NCI-H146 treated with DMSO at 0.1 percent for 48 hours (cell line): ENCODE measurements around the gene OR5H14.
"Not testable (repeated sequence)": the region's sequence is repeated elsewhere in the genome, so short reads cannot be mapped to it uniquely, and the experiment has no call there.

Source experiments
- DNase-seq: peaks from one replicate; lab custom pipeline; 2025; ENCODE audit not compliant: unreplicated experiment; lab: John Stamatoyannopoulos, UW

OR5H14 gene

DNA sequence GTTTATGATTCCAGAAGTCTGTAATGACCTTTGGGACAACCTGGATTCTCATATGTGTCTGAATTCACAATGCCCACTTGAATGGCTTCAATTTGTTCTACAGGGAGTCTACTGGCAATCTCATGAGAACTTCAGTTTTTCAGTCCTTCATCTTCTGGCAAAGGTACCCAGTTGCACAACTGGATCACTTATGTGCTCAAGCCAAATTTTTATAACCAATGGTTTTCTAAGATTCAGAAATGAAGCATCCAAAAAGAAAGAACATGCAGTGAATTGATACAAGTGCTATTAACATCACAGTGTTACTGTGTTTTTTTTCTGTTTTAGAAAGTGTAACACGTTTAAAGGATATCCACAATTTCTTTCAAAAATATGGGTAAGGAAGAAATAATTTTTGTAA lies at the start of gene OR5H14:
Gene OR5H14 (plus strand): TSS at position 301 of the 400 bp plus-strand sequence. CDS start 1,907 bp downstream, outside the sequence.
- no peak for DNase-seq

DNA sequence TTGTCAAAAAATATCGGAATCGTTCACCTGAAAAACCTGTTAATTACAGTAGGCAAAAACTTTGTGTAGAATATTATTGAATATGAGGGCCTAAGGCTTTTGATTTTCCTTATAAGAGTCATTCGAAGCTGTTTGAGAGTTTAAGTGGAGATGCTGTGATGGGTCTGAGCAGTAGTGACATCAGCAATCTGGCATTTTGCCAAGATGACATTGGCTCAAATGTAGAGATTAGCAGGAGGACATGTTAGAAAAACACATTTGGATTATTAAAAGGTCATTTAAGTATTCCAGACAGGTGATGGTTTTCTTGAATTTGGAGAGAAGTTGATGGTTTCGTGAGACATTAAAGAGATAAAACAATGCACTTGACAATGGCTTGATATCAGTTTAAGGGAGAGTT lies 47.4 kb upstream of the OR5H14 start:
- no peak for DNase-seq

DNA sequence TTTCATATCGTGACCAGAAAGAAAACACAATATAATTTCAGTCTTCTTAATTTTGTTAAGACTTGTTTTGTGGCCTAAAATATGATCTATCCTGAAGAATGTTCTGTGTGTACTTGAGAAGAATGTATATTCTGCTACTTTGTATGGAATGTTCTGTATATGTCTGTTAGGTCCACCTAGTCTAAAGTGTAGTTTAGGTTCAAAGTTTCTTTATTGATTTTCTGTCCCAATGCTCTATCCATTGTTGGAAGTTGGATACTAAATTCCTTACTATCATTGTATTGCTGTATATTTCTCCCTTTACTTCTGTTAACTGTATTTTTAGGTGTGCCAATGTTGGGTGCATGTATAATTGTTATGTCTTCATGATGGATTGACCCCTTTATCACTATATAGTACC lies 39.1 kb upstream of the OR5H14 start:
- DNase-seq, result no peak

DNA sequence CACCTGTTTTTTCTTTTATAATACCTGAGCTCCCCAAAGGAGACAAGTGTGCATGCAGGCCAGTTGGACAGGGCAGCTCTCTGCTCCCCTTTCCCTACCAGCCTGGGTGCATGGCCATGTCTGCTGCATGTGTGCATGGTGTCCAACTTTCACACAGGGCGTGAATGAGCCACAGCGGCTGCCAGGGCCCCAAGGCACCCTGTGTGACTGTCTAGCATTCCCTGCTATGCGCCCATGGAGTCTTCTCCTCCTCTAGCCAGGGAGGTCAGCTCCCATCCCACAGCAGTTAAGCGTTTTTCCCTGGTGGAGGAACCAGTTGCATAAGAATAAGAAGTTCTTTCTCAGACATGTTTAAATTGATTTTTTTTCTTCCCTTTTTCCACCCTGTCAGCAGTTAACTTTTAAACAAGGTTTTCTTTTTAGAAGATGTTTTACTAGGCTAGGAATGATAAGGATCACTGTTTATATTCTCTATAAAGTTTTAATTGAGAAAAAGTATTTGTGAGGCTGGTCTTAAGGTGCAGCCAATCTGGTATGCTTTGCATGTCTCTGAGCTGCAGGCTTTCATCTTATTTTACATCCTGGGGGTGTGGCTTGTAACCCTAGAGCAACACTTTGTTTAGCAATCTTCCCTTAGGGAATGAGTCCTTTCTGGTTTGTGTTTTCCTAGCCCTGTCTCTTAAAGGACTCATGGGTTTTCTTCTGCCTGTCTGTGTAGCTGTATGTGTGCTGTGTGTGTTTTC lies 37.3 kb upstream of the OR5H14 start:
- DNase-seq, result no peak

DNA sequence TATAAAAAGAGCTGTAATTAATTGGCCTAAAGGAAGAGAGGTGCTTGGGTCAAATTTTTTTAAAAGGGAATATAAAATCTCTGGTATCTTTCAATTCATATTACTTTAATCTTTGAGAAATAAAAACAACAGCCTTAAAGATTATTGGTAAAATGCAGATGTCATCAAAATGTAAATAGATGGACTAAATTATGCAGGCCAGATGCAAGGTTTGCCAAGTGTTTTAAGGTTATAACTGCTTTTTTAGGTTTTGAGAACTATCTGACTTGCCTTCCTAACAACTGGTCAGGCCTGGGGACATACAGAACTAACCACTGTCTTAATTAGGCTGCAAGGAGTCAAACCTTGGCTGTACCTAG lies 36.8 kb upstream of the OR5H14 start:
- no peak for DNase-seq

DNA sequence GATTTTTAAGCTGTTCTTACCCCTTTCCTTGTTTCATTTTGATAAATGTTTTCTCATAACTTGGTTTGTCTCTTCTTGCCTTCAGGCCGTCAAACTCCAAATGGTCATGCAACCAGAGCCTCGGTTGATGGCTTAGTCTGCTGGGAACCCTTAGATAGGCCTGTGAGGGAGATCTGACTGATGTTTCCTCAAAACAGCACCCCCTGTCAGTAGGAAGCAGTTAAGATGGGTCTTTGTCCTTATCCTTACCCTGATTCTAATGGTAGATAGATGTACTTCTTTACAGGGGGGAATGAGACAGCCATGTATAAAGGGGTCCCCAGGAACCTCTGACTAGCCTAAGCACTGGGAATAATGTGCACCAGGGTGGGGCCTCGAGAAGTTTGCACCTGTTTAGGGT lies 33.0 kb upstream of the OR5H14 start:
- DNase-seq, result no peak

DNA sequence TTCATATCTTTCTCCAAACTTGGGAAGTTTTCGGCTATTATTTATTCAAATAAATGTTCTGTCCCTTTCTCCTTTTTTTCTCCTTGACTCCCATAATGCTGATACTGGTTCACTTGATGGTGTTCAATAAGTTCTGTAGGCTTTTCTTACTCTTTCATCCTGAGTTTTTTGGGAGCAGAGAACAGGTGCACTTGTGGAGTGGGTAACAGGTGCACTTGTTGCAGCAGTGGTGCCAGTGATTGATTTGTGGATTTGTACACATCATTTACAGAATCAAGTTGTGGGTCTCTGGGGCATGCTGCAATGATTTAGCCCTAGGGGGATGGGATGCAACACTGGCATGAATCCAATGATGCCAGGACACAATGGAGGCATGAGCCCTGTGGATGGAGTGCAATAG lies 31.6 kb upstream of the OR5H14 start:
- DNase-seq, result no peak

DNA sequence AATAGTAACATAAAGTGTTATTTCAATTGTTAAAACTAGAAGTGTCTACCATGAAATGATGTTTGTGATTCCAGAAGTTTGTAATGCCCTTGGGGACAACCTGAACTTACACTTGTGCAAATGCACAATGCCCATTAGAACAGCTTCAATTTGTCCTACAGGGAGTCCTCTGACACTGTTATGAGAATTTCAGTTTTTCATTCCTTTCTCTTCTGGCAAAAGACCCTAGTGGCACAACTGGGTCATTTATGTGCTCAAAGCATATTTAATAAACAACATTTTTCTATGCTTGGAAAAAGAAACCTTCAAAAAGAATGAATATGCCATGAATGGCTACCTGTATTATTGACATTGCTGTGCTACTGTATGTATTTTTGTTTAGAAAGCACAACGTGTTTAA lies 16.9 kb upstream of the OR5H14 start, which contains the start of gene OR5H1:
Gene OR5H1 (plus strand): TSS at position 301 of the 400 bp plus-strand sequence. CDS start 1,977 bp downstream, outside the sequence.
- no peak for DNase-seq

DNA sequence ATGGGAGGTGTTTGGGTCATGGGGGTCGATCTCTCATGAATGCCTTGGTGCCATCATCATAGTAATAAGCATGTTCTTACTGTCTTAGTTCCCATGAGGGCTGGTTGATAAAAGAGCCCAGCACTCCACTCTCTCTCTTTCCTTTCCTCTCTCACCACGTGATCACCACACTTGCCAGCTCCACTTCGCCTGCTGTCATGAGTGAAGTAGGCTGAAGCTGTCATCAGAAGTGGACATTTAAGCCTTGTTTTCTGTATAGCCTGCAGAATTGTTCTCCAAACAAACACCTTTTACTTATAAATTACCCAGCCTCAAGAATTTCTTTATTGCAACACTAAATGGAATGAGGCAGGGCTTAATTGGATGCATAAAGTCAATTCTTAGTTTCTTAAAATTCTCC lies 10.6 kb upstream of the OR5H14 start:
- DNase-seq, result no peak

DNA sequence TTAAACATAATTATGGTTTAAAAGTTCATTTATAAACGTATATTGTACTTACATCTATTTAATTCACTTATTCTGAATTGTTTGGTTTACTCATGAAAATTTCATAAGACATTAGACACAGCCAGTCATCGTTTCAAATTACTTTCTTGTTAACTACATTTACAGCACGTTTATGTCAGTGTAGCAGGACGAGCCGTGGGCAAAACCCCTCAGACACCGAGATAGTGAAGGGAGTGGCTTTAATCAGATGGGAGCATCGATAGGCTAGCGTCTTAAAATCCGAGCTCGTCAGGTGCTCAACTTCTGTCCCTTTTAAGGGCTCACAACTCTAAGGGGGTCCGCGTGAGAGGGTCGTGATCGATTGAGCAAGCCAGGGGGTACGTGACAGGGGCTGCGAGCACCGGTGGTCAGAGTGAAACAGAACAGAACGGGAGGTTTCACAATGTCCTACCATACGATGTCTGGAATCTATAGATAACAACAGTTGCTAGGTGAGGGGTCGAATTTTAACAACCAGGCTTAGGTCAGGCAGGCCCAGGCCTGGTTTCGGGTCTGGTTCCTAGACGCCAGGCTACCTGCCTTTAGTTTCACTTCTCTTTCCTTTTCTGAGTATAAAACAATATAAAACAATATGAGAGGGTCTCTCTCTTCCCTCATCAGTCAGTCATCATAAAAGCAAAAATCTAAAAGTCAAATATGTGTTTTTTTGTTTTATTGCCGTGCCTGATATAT lies 9.3 kb upstream of the OR5H14 start:
- not testable (repeated sequence) for DNase-seq

DNA sequence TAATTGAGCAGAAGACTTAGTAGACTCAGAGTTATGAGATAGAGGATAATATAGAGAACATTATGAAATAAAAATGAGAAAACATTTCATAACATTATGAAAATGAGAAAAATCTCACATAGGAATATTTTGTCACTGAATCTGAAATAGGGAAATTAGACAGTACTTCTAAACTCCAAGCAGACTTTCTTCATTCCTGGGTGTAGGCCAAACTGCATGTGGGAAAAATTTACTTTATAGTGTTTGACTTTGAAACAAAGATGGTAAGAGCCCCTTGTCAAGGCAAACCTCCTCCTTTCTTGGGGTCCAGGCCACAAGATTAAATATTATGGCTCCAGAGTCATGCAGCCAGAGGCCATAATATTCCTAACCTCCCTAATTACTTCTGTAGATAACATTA lies 6.7 kb upstream of the OR5H14 start:
- DNase-seq, result no peak

DNA sequence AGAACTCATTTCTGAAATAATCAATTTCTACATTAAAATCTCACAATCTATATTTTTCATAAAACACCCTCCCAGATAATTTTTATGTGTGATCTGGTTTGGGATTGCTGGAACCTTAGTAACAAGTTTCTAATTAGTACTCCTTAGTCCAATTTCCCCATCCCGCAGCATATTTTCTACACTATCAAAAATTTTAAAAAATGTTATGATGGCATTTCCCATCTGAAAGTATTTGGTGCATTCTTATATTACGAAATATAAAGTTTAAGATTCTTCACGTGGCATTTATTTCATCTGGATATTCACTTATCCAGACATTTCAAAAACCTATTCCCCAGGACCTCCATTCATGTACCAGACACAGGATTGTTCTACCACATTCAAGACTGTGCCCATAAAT lies 1.5 kb downstream of the OR5H14 start:
- no peak for DNase-seq

DNA sequence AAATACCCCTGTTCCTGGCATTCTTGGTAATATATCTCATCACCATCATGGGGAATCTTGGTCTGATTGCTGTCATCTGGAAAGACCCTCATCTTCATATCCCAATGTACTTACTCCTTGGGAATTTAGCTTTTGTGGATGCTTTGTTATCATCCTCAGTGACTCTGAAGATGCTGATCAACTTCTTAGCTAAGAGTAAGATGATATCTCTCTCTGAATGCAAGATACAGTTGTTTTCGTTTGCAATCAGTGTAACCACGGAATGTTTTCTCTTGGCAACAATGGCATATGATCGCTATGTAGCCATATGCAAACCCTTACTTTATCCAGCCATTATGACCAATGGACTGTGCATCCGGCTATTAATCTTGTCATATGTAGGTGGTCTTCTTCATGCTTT lies 2.2 kb downstream of the OR5H14 start:
- DNase-seq, result not testable (repeated sequence)

DNA sequence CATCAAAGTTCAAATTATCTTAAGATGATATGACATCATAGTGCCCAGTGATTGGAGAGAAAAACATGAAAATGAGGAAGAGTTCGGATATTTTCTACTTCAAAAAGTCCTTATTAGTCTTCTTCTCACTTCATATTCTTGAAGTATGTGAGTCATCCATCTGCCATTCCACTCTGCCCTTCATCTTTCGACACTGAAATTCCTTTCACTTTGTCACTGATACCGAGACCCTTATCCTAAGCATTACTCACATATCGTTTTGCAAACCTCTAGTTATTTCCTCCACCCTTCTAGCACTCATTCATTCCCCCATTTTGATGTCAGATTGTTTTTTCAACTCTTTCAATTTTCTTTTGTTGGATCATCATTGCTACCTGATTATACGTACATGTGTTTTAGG lies 4.0 kb downstream of the OR5H14 start:
- no peak for DNase-seq

DNA sequence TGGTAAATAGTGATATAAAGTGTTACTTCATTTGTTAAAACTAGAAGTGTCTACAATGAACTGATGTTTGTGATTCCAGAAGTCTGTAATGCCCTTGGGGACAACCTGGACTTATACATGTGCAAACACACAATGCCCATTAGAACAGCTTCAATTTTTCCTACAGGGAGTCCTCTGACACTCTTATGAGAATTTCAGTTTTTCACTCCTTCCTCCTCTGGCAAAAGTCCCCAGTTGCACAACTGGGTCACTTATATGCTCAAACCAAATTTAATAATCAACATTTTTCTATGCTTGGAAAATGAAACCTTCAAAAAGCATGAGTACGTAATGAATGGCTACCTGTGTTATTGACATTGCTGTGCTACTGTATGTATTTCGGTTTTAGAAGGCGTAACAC lies 19.1 kb downstream of the OR5H14 start, which contains the start of gene OR5H15:
Gene OR5H15 (plus strand): TSS at position 301 of the 400 bp plus-strand sequence. CDS start 2,004 bp downstream, outside the sequence.
- DNase-seq, result no peak

DNA sequence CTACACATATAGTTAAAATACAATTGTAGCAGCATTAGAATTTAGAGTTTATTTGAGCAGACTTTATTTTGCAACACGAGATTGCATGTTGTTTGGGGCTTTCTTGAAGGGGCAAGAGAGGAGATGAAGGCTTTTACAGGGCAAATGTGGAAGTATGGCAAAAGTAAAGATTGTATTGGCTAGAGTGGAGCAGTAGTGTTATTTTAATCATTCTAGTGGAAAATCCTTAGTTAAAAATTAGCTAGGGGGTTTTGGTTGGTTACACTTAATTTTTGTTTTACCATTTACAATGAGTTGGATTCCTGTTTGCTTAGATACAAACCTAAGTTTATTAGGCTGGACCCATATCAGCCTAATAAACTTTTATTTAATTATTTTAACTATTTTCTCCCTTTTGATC lies 23.8 kb downstream of the OR5H14 start:
- DNase-seq, result no peak

DNA sequence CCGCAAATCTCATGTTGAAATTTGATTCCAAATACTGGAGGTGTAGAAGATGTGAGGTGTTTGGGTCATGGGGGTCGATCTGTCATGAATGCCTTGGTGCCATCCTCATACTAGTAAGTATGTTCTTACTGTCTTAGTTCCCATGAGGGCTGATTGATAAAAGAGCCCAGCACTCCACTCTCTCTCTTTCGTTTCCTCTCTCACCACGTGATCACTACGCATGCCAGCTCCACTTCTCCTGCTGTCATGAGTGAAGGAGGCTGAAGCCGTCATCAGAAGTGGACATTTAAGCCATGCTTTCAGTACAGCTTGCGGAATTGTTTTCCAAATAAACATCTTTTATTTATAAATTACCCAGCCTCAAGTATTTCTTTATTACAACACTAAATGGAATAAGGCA lies 25.3 kb downstream of the OR5H14 start:
- DNase-seq, result no peak

DNA sequence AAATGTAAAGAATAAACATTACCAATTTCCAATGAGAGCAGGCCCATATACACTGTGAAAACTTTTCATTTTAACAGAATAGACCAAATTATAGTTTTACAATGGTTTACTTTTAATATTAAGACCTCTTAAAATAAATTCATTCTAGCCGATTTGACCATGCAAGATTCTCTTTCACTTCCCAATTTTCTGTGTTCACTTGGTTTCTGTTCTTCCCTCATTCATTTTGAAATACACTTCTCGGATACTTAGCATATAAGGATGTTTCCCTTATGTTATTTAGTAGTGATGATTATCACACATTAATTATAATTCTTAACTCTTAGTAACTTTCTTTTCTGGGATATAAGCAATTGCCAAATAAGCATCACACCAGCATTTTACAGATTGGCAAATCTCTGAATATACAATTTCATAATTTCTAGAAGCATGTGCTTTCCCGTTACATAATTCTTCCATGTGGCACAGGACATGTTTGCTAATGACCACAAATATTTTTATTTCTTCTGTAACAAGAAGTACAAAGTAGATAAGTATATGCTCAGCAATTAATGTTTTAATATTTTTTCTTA lies 33.1 kb downstream of the OR5H14 start:
- DNase-seq, result no peak

DNA sequence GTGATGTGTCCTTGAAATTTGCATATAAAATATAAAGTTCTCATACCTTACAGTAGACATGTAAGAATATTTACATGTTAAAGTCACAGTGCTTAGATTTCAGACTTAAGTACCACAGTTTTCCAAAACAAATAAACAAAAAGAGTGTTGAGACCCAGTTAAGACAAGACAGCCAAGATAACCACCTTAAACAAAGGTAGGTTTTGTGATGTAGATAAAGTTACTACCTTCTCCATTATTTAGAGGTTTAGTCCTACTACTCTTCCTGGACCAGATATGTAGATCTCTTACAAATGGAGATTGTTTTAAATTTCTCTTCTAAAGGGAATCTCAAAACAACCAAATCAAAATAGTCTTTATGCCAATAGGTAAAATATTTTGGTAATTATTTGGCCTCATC lies 34.9 kb downstream of the OR5H14 start:
- no peak for DNase-seq

DNA sequence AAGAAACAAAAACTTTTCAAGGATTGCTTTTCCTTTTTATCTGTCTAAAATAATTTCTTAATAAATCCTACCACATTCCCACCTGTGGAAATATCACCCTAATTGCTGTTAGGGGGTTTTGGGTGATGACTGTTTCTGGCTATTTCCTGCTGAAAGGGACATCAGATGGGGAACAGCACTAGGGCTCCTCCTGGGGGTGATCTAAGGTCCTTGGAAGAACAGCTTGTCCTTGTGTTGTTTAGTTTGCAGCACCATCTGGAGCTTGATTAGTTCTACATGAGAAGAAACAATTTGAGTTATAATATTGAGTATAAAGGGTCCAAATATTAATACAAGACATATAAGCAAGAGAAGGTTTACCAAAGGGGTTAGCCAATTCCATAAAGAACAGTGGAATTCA lies 37.9 kb downstream of the OR5H14 start:
- no peak for DNase-seq

DNA sequence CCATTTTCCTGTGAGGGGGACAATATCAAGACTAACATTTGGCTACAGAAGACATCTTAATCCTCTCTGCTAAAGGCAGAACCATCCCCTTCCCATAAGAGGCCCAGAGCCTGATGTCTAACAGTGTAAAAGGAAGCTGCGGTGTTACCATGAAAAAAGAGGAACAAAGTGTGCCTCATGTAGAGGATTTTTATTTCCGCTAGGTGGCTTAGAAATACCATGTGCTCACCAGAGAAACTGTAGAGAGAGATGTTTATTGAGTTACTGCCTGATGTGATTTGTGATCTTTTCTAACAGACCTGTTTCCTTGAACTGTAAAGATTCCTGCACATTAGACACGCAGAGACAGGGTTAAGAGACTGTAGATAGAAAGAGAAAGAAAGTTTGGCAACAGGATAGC lies 41.3 kb downstream of the OR5H14 start:
- DNase-seq, result no peak

DNA sequence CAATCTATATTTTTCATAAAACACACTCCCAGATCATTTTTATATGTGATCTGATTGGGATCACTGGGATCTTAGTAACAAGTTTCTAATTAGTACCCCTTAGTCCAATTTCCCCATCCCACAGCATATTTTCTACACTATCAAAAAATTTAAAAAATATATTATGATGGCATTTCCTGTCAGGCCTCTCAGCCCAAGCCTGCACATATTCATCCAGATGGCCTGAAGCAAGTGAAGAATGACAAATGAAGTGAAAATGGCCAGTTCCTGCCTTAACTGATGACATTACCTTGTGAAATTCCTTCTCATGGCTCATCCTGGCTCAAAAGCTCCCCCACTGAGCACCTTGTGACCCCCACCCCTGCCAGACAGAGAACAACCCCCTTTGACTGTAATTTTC lies 43.6 kb downstream of the OR5H14 start:
- DNase-seq, result not testable (repeated sequence)
